LNCAP (cell line): Measurements from ENCODE around the gene LDLRAP1.

Experiments used
- TF ChIP-seq, protein P1 (sequence below): fragments of 450-650 bp; IDR thresholded peaks from 2 replicates; pipeline ENCODE4 v1.5.1; 2017; ENCODE audit warnings: mild to moderate bottlenecking

LDLRAP1 gene

DNA sequence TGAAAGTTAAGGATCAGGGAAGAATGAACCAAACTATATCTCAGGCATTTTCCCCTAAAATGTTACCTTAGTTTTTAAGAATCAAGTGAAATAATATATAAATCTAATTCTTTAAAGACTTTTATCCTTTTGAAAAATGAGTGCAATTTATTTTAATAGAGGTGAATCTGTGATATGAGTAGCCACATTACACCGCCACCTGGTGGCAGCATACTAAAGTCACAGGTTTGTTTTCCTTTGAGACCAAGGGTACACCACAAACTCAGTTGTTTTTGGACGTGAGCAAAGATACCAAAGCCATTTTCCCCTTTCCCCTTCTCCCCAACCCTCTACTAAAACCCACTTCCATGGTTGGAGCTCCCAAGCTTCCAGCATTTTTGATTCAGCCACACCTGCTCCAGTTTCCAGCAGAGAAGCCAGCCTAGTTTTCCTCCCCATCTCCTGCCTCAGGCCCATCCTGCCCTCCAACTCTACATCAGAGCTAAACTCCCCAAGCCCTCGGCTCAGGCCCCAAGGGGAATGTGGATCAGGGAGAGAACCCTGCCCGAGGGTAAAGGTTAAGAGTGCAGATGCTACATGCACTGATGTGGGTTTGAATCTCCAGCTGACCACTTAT, 22.9 kb upstream of the LDLRAP1 start:
- TF ChIP-seq, protein P1, sequence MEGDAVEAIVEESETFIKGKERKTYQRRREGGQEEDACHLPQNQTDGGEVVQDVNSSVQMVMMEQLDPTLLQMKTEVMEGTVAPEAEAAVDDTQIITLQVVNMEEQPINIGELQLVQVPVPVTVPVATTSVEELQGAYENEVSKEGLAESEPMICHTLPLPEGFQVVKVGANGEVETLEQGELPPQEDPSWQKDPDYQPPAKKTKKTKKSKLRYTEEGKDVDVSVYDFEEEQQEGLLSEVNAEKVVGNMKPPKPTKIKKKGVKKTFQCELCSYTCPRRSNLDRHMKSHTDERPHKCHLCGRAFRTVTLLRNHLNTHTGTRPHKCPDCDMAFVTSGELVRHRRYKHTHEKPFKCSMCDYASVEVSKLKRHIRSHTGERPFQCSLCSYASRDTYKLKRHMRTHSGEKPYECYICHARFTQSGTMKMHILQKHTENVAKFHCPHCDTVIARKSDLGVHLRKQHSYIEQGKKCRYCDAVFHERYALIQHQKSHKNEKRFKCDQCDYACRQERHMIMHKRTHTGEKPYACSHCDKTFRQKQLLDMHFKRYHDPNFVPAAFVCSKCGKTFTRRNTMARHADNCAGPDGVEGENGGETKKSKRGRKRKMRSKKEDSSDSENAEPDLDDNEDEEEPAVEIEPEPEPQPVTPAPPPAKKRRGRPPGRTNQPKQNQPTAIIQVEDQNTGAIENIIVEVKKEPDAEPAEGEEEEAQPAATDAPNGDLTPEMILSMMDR, result peak; percentile 48

DNA sequence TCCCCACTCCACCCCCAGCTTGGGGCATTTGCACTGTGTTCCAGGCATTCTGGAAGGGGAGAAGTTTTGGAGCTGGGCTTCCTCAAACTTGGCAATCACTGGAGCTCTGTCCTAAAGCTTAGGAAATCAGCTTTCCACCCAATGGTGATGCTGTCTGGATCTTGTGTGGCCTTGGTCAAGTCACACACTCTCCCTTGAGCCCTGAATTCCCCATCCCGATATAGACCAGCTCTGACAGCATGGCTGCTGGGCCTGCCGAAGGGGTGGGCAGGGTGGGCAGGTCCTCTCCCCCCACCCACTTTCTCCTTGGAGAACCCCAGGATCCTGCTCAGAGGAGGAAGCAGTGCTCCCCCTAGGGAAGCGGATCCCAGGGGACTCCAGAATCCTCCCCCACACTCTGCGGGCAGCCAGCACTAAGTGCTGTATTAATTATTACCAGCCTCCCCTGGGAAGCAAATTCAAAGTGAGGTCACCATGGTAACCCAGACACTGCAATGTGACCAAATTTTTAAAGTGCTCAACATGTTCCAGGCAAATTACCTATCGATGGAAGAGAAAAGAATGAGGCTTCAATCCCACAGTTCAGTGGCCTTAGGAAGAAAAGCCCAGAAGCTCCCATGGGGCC, 21.3 kb upstream of the LDLRAP1 start:
- TF ChIP-seq, protein P1, result no peak

DNA sequence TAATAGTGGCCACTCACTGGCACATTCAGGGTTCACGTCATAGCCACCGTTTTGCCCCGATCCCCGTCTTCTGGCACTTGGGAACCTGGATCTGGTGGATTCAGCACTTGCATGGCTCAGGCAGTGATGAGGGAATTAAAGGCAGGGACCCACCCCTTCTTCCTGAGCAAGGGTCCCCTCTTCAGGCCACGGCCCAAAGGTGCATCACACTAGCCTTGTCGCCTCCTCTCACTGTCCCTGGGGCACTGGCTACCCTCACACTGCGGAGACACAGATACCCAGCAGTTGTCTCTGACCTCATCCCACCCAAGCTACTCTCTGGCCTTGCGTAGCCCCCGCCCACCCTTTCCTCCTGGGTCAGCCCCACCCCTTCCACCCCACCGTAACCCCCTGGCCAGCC, 19.9 kb upstream of the LDLRAP1 start:
- TF ChIP-seq, protein P1, result no peak

DNA sequence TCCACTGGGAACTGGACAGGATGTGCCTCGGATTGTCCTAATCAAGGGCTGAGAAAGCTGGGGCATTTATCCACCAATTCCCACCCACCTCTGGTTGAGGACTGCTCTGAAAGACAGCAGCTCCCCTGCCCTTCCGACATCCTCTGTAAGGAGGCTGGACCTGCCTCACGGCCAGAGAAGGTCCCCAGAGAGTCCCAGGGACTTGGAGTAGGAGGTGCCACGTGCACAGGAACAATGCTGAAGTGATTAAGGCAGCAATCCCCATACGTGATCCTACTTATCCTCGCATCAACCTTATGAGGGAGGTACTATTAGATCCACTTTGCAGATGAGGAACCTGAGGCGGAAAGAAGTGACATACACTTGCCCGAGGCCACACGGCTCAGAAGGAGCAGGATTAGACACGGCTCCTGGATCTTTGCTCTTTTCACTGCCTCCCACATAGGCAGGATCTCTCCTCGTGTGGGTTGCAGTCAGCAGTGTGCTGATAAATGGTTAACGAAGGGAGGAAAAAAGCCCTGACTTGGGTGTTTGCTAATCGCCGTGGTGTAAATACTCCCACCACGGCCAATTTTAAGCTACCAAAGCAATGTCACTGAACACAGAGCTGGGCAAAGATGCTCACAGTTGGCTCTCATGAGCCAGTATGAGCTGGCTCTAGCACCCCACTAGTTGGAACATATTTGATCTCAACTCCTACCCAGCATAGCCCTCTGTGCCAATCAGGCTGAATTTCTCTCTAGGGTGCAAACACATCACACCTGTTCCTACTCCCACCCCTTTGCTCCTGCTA, 18.6 kb upstream of the LDLRAP1 start:
- TF ChIP-seq, protein P1, result no peak

DNA sequence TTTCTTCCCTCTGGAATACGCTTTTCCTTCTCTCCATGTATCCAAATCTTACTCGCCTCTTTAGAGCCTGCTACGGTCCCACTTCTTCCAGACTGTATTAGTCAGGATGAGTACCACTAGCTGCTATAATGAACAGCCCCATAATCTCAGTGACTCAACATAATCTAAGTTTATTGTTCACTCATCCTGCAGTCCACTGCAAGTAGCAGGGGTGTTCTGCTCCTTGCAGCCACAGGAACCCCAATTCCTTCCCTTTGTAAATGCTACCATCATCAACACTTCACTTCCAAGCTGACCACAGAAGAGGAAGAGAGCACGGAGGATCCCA, 18.1 kb upstream of the LDLRAP1 start:
- TF ChIP-seq, protein P1, result no peak

DNA sequence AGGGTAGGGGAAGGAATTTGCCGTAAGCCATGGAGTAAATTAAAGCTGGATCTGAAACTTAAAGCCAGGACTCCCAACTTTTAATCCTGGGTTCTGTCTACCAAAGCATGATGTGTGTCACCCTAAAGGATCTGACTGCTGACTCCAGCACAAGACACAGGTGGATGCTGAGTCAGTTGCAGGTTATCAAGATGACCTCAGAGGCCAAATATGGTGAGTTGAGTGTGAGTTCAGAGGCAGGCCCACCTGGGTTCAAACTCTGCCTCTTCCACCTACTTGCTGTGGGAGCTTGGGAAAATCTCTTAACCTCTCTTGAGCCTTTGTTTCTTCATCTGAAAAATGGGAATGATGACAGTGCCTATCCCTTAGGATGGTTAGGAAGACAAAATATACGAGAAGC, 16.7 kb upstream of the LDLRAP1 start:
- TF ChIP-seq, protein P1, result no peak

DNA sequence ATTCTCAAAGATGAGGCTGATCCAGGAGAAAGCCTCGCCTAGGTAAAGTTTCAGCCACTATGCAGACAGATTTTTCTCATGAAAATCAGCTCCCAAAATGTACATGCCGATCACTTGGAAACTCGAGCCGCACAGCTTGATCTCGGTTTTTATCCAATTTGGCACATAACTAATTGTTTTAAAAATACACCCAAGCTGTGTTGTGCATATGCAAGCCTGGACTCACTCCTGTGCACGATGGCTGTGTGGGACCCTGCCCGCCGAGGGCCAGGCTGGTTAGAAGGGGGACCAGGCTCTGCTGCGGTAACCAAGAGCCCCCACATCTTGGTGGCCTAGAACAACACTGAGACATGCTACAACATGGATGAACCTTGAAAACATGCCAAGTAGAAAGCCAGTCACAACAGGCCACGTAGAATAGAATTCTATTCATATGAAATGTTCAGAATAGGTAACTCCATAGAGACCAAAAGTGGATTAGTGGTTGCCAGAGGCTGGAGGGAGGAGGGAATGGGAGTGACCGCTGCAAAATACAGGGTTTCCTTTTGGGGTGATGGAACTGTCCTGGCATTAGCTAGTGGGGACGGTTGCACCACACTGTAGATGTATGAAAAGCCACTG, 16.1 kb upstream of the LDLRAP1 start:
- TF ChIP-seq, protein P1, result no peak
